H9 (cell line): ENCODE results near the gene FAM171A1. TPM values are rescaled to one million over a fixed set of nuclear protein-coding genes. Genes with fewer than 3 reads are reported as not detected.

Experiments used
- DNase-seq: peaks from one replicate; pipeline ENCODE4 v3.0.0-alpha.2; 2017
- H2AFZ ChIP-seq: one replicate; pipeline ENCODE4 v1.6.1; 2013; ENCODE audit warnings: mild to moderate bottlenecking, low read length, control low read depth, moderate library complexity
- H2AK5ac ChIP-seq: 2 replicates; pipeline ENCODE4 v1.6.1; 2013; ENCODE audit warnings: low read length, control low read depth, mixed read lengths; ENCODE audit not compliant: insufficient read length
- H2BK120ac ChIP-seq: one replicate; pipeline ENCODE4 v1.6.1; 2013; ENCODE audit warnings: low read depth, mild to moderate bottlenecking, low read length, control low read depth, inconsistent platforms; ENCODE audit not compliant: poor library complexity, severe bottlenecking
- H2BK12ac ChIP-seq: 2 replicates; pipeline ENCODE4 v1.6.1; 2013; ENCODE audit warnings: low read length, control low read depth, mixed read lengths, low read depth; ENCODE audit not compliant: insufficient read length
- H2BK15ac ChIP-seq: 2 replicates; pipeline ENCODE4 v1.6.1; 2013; ENCODE audit warnings: low read depth, low read length, control low read depth
- H2BK20ac ChIP-seq: one replicate; pipeline ENCODE4 v1.6.1; 2013; ENCODE audit warnings: low read depth, mild to moderate bottlenecking, low read length, control low read depth, inconsistent platforms; ENCODE audit not compliant: poor library complexity, severe bottlenecking
- H2BK5ac ChIP-seq: 2 replicates; pipeline ENCODE4 v1.6.1; 2013; ENCODE audit warnings: low read length, control low read depth, mixed read lengths; ENCODE audit not compliant: insufficient read length
- H3K14ac ChIP-seq: 2 replicates; pipeline ENCODE4 v1.6.1; 2013; ENCODE audit warnings: low read length, control low read depth; ENCODE audit not compliant: insufficient read depth
- H3K18ac ChIP-seq: 2 replicates; pipeline ENCODE4 v1.6.1; 2013; ENCODE audit warnings: low read depth, mild to moderate bottlenecking, mixed read lengths, low read length, control low read depth; ENCODE audit not compliant: insufficient read length
- H3K23ac ChIP-seq: 2 replicates; pipeline ENCODE4 v1.6.1; 2013; ENCODE audit warnings: low read length, control low read depth, mixed read lengths, low read depth; ENCODE audit not compliant: insufficient read length
- H3K23me2 ChIP-seq: 2 replicates; pipeline ENCODE4 v1.6.1; 2013; ENCODE audit warnings: low read depth, mild to moderate bottlenecking, mixed read lengths, low read length, control low read depth; ENCODE audit not compliant: insufficient read length, poor library complexity, severe bottlenecking
- H3K27ac ChIP-seq: 2 replicates; pipeline ENCODE4 v1.5.1; 2013; ENCODE audit warnings: low read length, control low read depth, mixed read lengths, low read depth; ENCODE audit not compliant: insufficient read length
- H3K27me3 ChIP-seq: 2 replicates; pipeline ENCODE4 v1.6.1; 2013; ENCODE audit warnings: low read length, control low read depth, inconsistent platforms; ENCODE audit not compliant: insufficient read depth
- H3K4ac ChIP-seq: 2 replicates; pipeline ENCODE4 v1.6.1; 2013; ENCODE audit warnings: low read depth, mild to moderate bottlenecking, control low read depth, inconsistent platforms, low read length, moderate library complexity
- H3K4me1 ChIP-seq: 2 replicates; pipeline ENCODE4 v1.6.1; 2013; ENCODE audit warnings: low read length, control low read depth, inconsistent platforms; ENCODE audit not compliant: insufficient read depth
- H3K4me2 ChIP-seq: 2 replicates; pipeline ENCODE4 v1.6.1; 2013; ENCODE audit warnings: low read length, control low read depth, mixed read lengths; ENCODE audit not compliant: insufficient read length, insufficient read depth
- H3K56ac ChIP-seq: 2 replicates; pipeline ENCODE4 v1.6.1; 2013; ENCODE audit warnings: low read depth, mild to moderate bottlenecking, mixed read lengths, low read length, control low read depth; ENCODE audit not compliant: insufficient read length
- H3K79me1 ChIP-seq: 2 replicates; pipeline ENCODE4 v1.6.1; 2013; ENCODE audit warnings: low read depth, mild to moderate bottlenecking, moderate library complexity, low read length, control low read depth, inconsistent platforms; ENCODE audit not compliant: insufficient read depth, poor library complexity, severe bottlenecking
- H3K79me2 ChIP-seq: 2 replicates; pipeline ENCODE4 v1.6.1; 2013; ENCODE audit warnings: low read length, control low read depth, inconsistent platforms; ENCODE audit not compliant: insufficient read depth
- H3K9ac ChIP-seq: 2 replicates; pipeline ENCODE4 v1.6.1; 2013; ENCODE audit warnings: low read length, control low read depth, mixed read lengths; ENCODE audit not compliant: insufficient read length; ENCODE audit errors: extremely low read depth
- H3K9me3 ChIP-seq: one replicate; pipeline ENCODE4 v1.6.1; 2013; ENCODE audit warnings: low read depth, low read length, inconsistent platforms; ENCODE audit not compliant: control insufficient read depth
- H3T11ph ChIP-seq: one replicate; pipeline ENCODE4 v1.6.1; 2013; ENCODE audit warnings: mild to moderate bottlenecking, low read length, control low read depth, inconsistent platforms
- H4K20me1 ChIP-seq: one replicate; pipeline ENCODE4 v1.6.1; 2013; ENCODE audit not compliant: control insufficient read depth, insufficient read length, insufficient read depth
- H4K5ac ChIP-seq: 2 replicates; pipeline ENCODE4 v1.6.1; 2013; ENCODE audit warnings: low read depth, mild to moderate bottlenecking, mixed read lengths, low read length, control low read depth; ENCODE audit not compliant: insufficient read length
- H4K8ac ChIP-seq: replicated peaks from 2 replicates; pipeline ENCODE4 v1.6.1; 2013; ENCODE audit warnings: low read length, control low read depth, mixed read lengths, low read depth; ENCODE audit not compliant: insufficient read length
- H4K91ac ChIP-seq: 2 replicates; pipeline ENCODE4 v1.6.1; 2013; ENCODE audit warnings: low read depth, mild to moderate bottlenecking, moderate library complexity, mixed read lengths, low read length, control low read depth; ENCODE audit not compliant: insufficient read length
- H3K27ac Mint-ChIP-seq, 3 experiments: 2 replicates in 2 of 3; 3 replicates in 1 of 3; pipeline ENCODE4 v1.8.0; 2020 to 2021; ENCODE audit warnings: mixed read lengths in 3 of 3, mild to moderate bottlenecking in 1 of 3, moderate library complexity in 1 of 3
- H3K27me3 Mint-ChIP-seq: 2 replicates; pipeline ENCODE4 v1.8.0; 2021; ENCODE audit warnings: low read depth, mild to moderate bottlenecking, moderate library complexity, mixed read lengths
- H3K36me3 Mint-ChIP-seq, 3 experiments: 2 replicates in 2 of 3; 3 replicates in 1 of 3; pipeline ENCODE4 v1.8.0; 2020 to 2021; ENCODE audit warnings: low read depth in 3 of 3, mixed read lengths in 3 of 3; ENCODE audit not compliant: insufficient read depth in 1 of 3
- H3K4me1 Mint-ChIP-seq, 2 experiments: 2 replicates each; pipeline ENCODE4 v1.8.0; 2020; ENCODE audit warnings: mixed read lengths in 2 of 2
- H3K4me3 Mint-ChIP-seq, 2 experiments: 2 replicates in 1 of 2; 3 replicates in 1 of 2; pipeline ENCODE4 v1.8.0; 2020 to 2021; ENCODE audit warnings: mild to moderate bottlenecking in 2 of 2, mixed read lengths in 2 of 2, moderate library complexity in 1 of 2
- H3K9me3 Mint-ChIP-seq, 2 experiments: 2 replicates in 1 of 2; 3 replicates in 1 of 2; pipeline ENCODE4 v1.8.0; 2020; ENCODE audit warnings: mild to moderate bottlenecking in 2 of 2, mixed read lengths in 2 of 2, moderate library complexity in 1 of 2
- CTCF ChIP-seq: fragments of 200-600 bp; sonication (generic); conservative IDR thresholded peaks from 3 replicates; pipeline ENCODE4 v1.8.0; 2021; ENCODE audit warnings: antibody characterized with exemption, mild to moderate bottlenecking
- WGBS: extraction: QIAGEN DNeasy Blood & Tissue Kit; methylation state at CpG from one replicate; pipeline ENCODE4 v1.1.7; 2013; ENCODE audit warnings: missing lambda C conversion rate, low lambda C conversion rate, mixed read lengths; ENCODE audit not compliant: insufficient read length; ENCODE audit errors: extremely low coverage; 5-methylcytosine and 5-hydroxymethylcytosine counted together
- total RNA-seq: library from RNA; stranded (reverse); gene quantifications from 2 replicates; pipeline ENCODE4 v1.2.1, GENCODE V29; 2021

The FAM171A1 gene
- total RNA-seq, 1 experiment from 2014 or later = 37.4 TPM

- TF ChIP-seq CTCF = no peak
Measured at GRCh38 chr10:15325243-15325943, 45.7 kb downstream of the FAM171A1 start.

More at GRCh38 chr10:15325243-15325943, 45.7 kb downstream of the FAM171A1 start:
- Histone ChIP-seq H3K9me3 (no peaks in the 10 kb centered on the region), H3K14ac (no peak overlapping the region), H3K9ac (no peak overlapping the region), H3K23me2 (no peaks in the 10 kb centered on the region), H2BK5ac (no peak overlapping the region), H3K79me2 (no peaks in the 10 kb centered on the region), H4K91ac (no peak overlapping the region), H2BK20ac (no peak overlapping the region), H2BK120ac (no peak overlapping the region), H2AFZ (no peak overlapping the region), H3K4ac (no peak overlapping the region), H2BK15ac (no peak overlapping the region), H3K4me2 (no peak overlapping the region), H3K4me1 (0 out of 2 replicates have a peak, but pooled peaks cover 4% of the 10 kb centered on the region), H4K5ac (no peak overlapping the region), H2AK5ac (no peak overlapping the region), H3K79me1 (no peaks in the 10 kb centered on the region), H3K23ac (no peak overlapping the region), H4K20me1 (no peaks in the 10 kb centered on the region), H3K18ac (no peak overlapping the region), H3K27me3 (no peaks in the 10 kb centered on the region), H2BK12ac (no peak overlapping the region), H4K8ac (no peak overlapping the region), H3K56ac (no peak overlapping the region), H3K27ac (no peak overlapping the region), H3T11ph (no peak overlapping the region)
- DNase-seq = no peak
- no peaks in the 10 kb centered on the region for H3K9me3 Mint-ChIP-seq
- WGBS = no CpG with 5 or more reads among the region's 20 CpGs
- no peaks in the 10 kb centered on the region for H3K27me3 Mint-ChIP-seq
- peak overlapping the region in 2 of 3 experiments; percentile 39 to 76; a peak in 2 of 7 replicates for H3K27ac Mint-ChIP-seq
- peaks cover 8 to 15% of the 10 kb centered on the region in 2 experiments for H3K4me1 Mint-ChIP-seq
- no peak overlapping the region for H3K4me3 Mint-ChIP-seq
- H3K36me3 Mint-ChIP-seq = no peaks in the 10 kb centered on the region
